HG03045 (cell line): ENCODE results near the gene RTEL1.
"Not testable (repeated sequence)": the region's sequence is repeated elsewhere in the genome, so short reads cannot be mapped to it uniquely, and the experiment has no call there.

Experiments used
- ATAC-seq: cut with Tn5 transposase; IDR thresholded peaks from one replicate; pipeline ENCODE4 v1.9.1; 2021; ENCODE audit warnings: mild to moderate bottlenecking, moderate library complexity; ENCODE audit not compliant: unreplicated experiment

The RTEL1 gene

GRCh38 chr20:63708301-63709148 lies 50.4 kb downstream of the RTEL1 start:
- peak; percentile 11 for ATAC-seq

- no peak for ATAC-seq
Observed at GRCh38 chr20:63709149-63709527, 51.0 kb downstream of the RTEL1 start.

- ATAC-seq, result no peak
Observed at GRCh38 chr20:63711085-63711645, 53.1 kb downstream of the RTEL1 start.

- ATAC-seq, result no peak
Observed at GRCh38 chr20:63712191-63712590, 54.1 kb downstream of the RTEL1 start.

GRCh38 chr20:63714858-63715257 lies 56.7 kb downstream of the RTEL1 start:
- ATAC-seq, result no peak

GRCh38 chr20:63718996-63719395 lies 60.9 kb downstream of the RTEL1 start:
- ATAC-seq, result no peak

- ATAC-seq, result not testable (repeated sequence)
Observed at GRCh38 chr20:63722967-63723622, 65.0 kb downstream of the RTEL1 start.

GRCh38 chr20:63730189-63730733 lies 72.1 kb downstream of the RTEL1 start:
- ATAC-seq, result not testable (repeated sequence)

- no peak for ATAC-seq
Observed at GRCh38 chr20:63731410-63731809, 73.3 kb downstream of the RTEL1 start.

GRCh38 chr20:63732118-63733095 lies 74.3 kb downstream of the RTEL1 start:
- ATAC-seq, result no peak

- no peak for ATAC-seq
Observed at GRCh38 chr20:63733117-63733516, 75.0 kb downstream of the RTEL1 start.

- ATAC-seq, result no peak
Observed at GRCh38 chr20:63733579-63734081, 75.5 kb downstream of the RTEL1 start.

- no peak for ATAC-seq
Observed at GRCh38 chr20:63734111-63734945, 76.2 kb downstream of the RTEL1 start.

- ATAC-seq, result no peak
Observed at GRCh38 chr20:63734946-63735858, 77.1 kb downstream of the RTEL1 start.

- ATAC-seq, result no peak
Observed at GRCh38 chr20:63735859-63736718, 78.0 kb downstream of the RTEL1 start, which contains the start of gene LIME1. Gene LIME1, plus strand, starts transcription at chr20:63736664. Its CDS starts 886 bp downstream, at chr20:63737550.

GRCh38 chr20:63736893-63737694 lies 79.0 kb downstream of the RTEL1 start:
- no peak for ATAC-seq

- ATAC-seq, result no peak
Observed at GRCh38 chr20:63737695-63737944, 79.5 kb downstream of the RTEL1 start.
